Fibroblast of lung (primary cell): ENCODE measurements around the gene KHK. TPM values are rescaled to one million over a fixed set of nuclear protein-coding genes. Genes with fewer than 3 reads are reported as not detected.

Experiments
- DNase-seq, 2 donors: peaks; one replicate each; pipeline versions ENCODE4 v3.0.0 to v3.0.0-alpha.2; 2010; ENCODE audit warnings: low read depth in 2 of 2
- H2AFZ ChIP-seq: 2 replicates; pipeline ENCODE4 v1.5.1; 2012; ENCODE audit warnings: low read length, control low read depth, inconsistent platforms
- H3K27ac ChIP-seq: 2 replicates; pipeline ENCODE4 v1.5.1; 2011; ENCODE audit warnings: low read length, control low read depth; ENCODE audit not compliant: insufficient read depth
- H3K27me3 ChIP-seq: 2 replicates; pipeline ENCODE4 v1.5.1; 2011; ENCODE audit warnings: mild to moderate bottlenecking, low read length; ENCODE audit not compliant: control insufficient read depth, insufficient read depth
- H3K36me3 ChIP-seq: 2 replicates; pipeline ENCODE4 v1.5.1; 2011; ENCODE audit warnings: low read length; ENCODE audit not compliant: control insufficient read depth, insufficient read depth
- H3K4me1 ChIP-seq: 2 replicates; pipeline ENCODE4 v1.5.1; 2011; ENCODE audit warnings: low read length; ENCODE audit not compliant: control insufficient read depth, insufficient read depth; ENCODE audit errors: extremely low read depth
- H3K4me2 ChIP-seq: 2 replicates; pipeline ENCODE4 v1.5.1; 2011; ENCODE audit warnings: low read length, control low read depth; ENCODE audit not compliant: insufficient read depth; ENCODE audit errors: extremely low read depth
- H3K4me3 ChIP-seq, 4 experiments: fragments of 200-600 bp in 1 of 4; sonication (generic) in 1 of 4; replicated peaks in 1 of 4; 2 replicates each; pipeline ENCODE4 v1.5.1; 2011 to 2016; ENCODE audit warnings: low read length in 4 of 4, low read depth in 3 of 4, mild to moderate bottlenecking in 3 of 4, control low read depth in 2 of 4, inconsistent platforms in 1 of 4, mixed read lengths in 1 of 4; ENCODE audit not compliant: insufficient read depth in 1 of 4; ENCODE audit errors: control extremely low read depth in 1 of 4
- H3K79me2 ChIP-seq: 2 replicates; pipeline ENCODE4 v1.5.1; 2012; ENCODE audit warnings: mild to moderate bottlenecking, low read length, inconsistent platforms; ENCODE audit not compliant: control insufficient read depth, insufficient read depth
- H3K9ac ChIP-seq: 2 replicates; pipeline ENCODE4 v1.5.1; 2011; ENCODE audit warnings: mild to moderate bottlenecking, low read length, control low read depth; ENCODE audit not compliant: insufficient read depth
- H3K9me3 ChIP-seq: 2 replicates; pipeline ENCODE4 v1.5.1; 2012; ENCODE audit warnings: low read depth, low read length; ENCODE audit not compliant: control insufficient read depth, insufficient read depth
- H4K20me1 ChIP-seq: 2 replicates; pipeline ENCODE4 v1.5.1; 2011; ENCODE audit warnings: low read length; ENCODE audit not compliant: control insufficient read depth, insufficient read depth; ENCODE audit errors: extremely low read depth
- CTCF ChIP-seq, 2 donors: IDR thresholded peaks in 1 of 2; conservative IDR thresholded peaks in 1 of 2; 1 replicate in 1 of 2; 2 replicates in 1 of 2; pipeline ENCODE4 v1.5.1; 2011 to 2012; ENCODE audit warnings: low read length in 2 of 2, control low read depth in 1 of 2, inconsistent platforms in 1 of 2, low read depth in 1 of 2, mild to moderate bottlenecking in 1 of 2
- EZH2 ChIP-seq: IDR thresholded peaks from 2 replicates; pipeline ENCODE4 v1.5.1; 2012; ENCODE audit warnings: low read length, control low read depth, mild to moderate bottlenecking; ENCODE audit errors: missing control alignments
- polyA plus RNA-seq, 2 donors: library from polyadenylated mRNA; depleted of rRNA in 1 of 2; stranded (reverse) in 1 of 2; unstranded in 1 of 2; fragments of >200 nt; gene quantifications; 2 replicates each; pipeline ENCODE4 v1.2.1, GENCODE V29; 2011 to 2012; ENCODE audit warnings: missing spikeins in 1 of 2
- total RNA-seq: library from RNA; depleted of rRNA; stranded (reverse); fragments of >200 nt; gene quantifications from 2 replicates; pipeline ENCODE4 v1.2.1, GENCODE V29; 2014

KHK gene
- total and polyA plus RNA-seq, 2 donors (not counting 1 experiment from before 2014, with no cell fraction given), result 0.17 to 1.3 TPM

GRCh38 chr2:27071990-27072830, 14.4 kb upstream of the KHK start:
- Histone ChIP-seq H3K27ac (peak overlapping the region; percentile 79), H3K9me3 (no peaks in the 10 kb centered on the region), H3K4me2 (peak overlapping the region; percentile 93), H3K4me3 (peak overlapping the region; percentile 39 to 70 (median 55)), H3K27me3 (no peaks in the 10 kb centered on the region), H2AFZ (peak overlapping the region; percentile 6), H3K9ac (peak overlapping the region; percentile 62), H3K79me2 (peaks cover 40% of the 10 kb centered on the region), H3K36me3 (peaks cover 10% of the 10 kb centered on the region), H4K20me1 (no peaks in the 10 kb centered on the region), H3K4me1 (peaks cover 25% of the 10 kb centered on the region)
- DNase-seq, result peak; percentile 81 to 90
- TF ChIP-seq EZH2, result no peak
- no peak for TF ChIP-seq CTCF (conservative IDR thresholded peaks at IDR 0.05 in 1 of 2, IDR thresholded peaks at IDR 0.05 in 1 of 2; ENCODE audit: low read depth in 1 of 2, low read length in 2 of 2)

GRCh38 chr2:27072920-27073319, 13.7 kb upstream of the KHK start:
- no peak overlapping the region for H3K4me2 ChIP-seq
- H4K20me1 ChIP-seq, result no peaks in the 10 kb centered on the region
- DNase-seq, result peak; percentile 67 to 88
- no peaks in the 10 kb centered on the region for H3K9me3 ChIP-seq
- peak overlapping the region; percentile 79 for H3K27ac ChIP-seq
- no peak overlapping the region for H2AFZ ChIP-seq
- peaks cover 26% of the 10 kb centered on the region for H3K4me1 ChIP-seq
- TF ChIP-seq EZH2 (no peak), CTCF (conservative IDR thresholded peaks at IDR 0.05 in 1 of 2, IDR thresholded peaks at IDR 0.05 in 1 of 2; ENCODE audit: low read depth in 1 of 2, low read length in 2 of 2) (no peak)
- peaks cover 33% of the 10 kb centered on the region for H3K79me2 ChIP-seq
- H3K4me3 ChIP-seq, result no peak overlapping the region
- no peaks in the 10 kb centered on the region for H3K27me3 ChIP-seq
- H3K9ac ChIP-seq, result no peak overlapping the region
- peaks cover 9% of the 10 kb centered on the region for H3K36me3 ChIP-seq

GRCh38 chr2:27073782-27074181, 12.8 kb upstream of the KHK start:
- H3K27me3 ChIP-seq, result no peaks in the 10 kb centered on the region
- peak overlapping the region; percentile 32 for H2AFZ ChIP-seq
- H4K20me1 ChIP-seq, result no peaks in the 10 kb centered on the region
- no peak overlapping the region for H3K4me3 ChIP-seq
- no peak overlapping the region for H3K4me2 ChIP-seq
- H3K36me3 ChIP-seq, result peaks cover 2% of the 10 kb centered on the region
- TF ChIP-seq CTCF (conservative IDR thresholded peaks at IDR 0.05 in 1 of 2, IDR thresholded peaks at IDR 0.05 in 1 of 2; ENCODE audit: low read depth in 1 of 2, low read length in 2 of 2) (no peak), EZH2 (no peak)
- no peak overlapping the region for H3K9ac ChIP-seq
- H3K4me1 ChIP-seq, result peaks cover 27% of the 10 kb centered on the region
- H3K9me3 ChIP-seq, result no peaks in the 10 kb centered on the region
- DNase-seq, result no peak
- H3K79me2 ChIP-seq, result peaks cover 29% of the 10 kb centered on the region
- peak overlapping the region; percentile 11 for H3K27ac ChIP-seq
